Subcutaneous adipose tissue (tissue), 4 donors: ENCODE results near the gene SCYGR7. TPM values are rescaled to one million over a fixed set of nuclear protein-coding genes. Genes with fewer than 3 reads are reported as not detected.

Source experiments
- CTCF ChIP-seq: fragments of 450-650 bp; IDR thresholded peaks from one replicate; pipeline ENCODE4 v1.5.1; 2016; ENCODE audit warnings: low read depth, mild to moderate bottlenecking, control low read depth, antibody characterized with exemption, moderate library complexity
- total RNA-seq, 4 donors: library from RNA; depleted of rRNA; stranded (reverse); fragments of >200 nt; gene quantifications; one replicate each; pipeline ENCODE4 v1.1.0, GENCODE V29; 2016

The SCYGR7 gene
- total RNA-seq, 4 donors from 2014 or later: not detected

DNA sequence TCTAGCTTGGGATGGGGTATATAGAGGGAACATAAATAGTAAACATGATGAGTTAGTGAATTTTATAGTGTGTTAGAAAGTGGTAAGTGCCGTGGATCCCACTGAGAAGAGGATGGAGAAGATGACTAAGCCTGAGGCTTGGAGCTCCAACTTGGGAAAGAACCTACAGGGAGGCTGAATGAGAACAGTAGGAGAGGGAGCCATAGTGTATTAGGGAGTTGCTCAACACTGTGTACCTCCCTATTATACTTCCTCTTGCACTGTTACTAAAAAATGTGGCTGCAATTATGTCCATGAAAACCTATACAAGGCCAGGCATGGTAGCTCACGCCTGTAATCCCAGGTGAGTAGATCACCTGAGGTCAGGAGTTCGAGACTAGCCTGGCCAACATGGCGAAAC, 7.5 kb upstream of the SCYGR7 start:
- TF ChIP-seq CTCF: no peak

GRCh38 chr2:227724394-227725039, 3.6 kb upstream of the SCYGR7 start, which contains the start of gene SCYGR6:
SCYGR6 (minus strand) TSS chr2:227724757; CDS start chr2:227724757, 0 bp downstream.
- TF ChIP-seq CTCF: no peak

DNA sequence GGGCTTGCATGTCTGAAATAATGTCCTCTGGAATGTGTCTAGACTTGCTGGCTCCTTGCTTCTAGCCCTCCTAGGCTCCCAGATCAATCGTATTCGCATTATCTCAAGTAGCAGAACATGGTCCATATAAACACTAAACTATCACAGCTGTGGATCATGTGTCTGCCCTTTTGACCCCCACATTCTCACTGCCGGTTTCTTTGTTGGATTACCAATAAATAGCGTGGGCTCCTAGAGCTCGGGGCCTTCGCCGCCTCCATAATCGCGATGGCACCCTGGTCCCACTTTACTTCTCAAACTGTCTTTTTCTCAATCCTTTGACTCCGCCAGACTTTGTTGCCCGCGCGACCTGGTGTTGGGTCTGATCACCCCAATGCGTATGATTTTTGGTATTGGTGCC, 11.2 kb downstream of the SCYGR7 start:
- no peak for TF ChIP-seq CTCF

- TF ChIP-seq CTCF: no peak
Observed at GRCh38 chr2:227745594-227745993, 17.5 kb downstream of the SCYGR7 start, which contains the start of gene SCYGR8. SCYGR8 (plus strand) TSS chr2:227745894; CDS start chr2:227745894, 0 bp downstream.

DNA sequence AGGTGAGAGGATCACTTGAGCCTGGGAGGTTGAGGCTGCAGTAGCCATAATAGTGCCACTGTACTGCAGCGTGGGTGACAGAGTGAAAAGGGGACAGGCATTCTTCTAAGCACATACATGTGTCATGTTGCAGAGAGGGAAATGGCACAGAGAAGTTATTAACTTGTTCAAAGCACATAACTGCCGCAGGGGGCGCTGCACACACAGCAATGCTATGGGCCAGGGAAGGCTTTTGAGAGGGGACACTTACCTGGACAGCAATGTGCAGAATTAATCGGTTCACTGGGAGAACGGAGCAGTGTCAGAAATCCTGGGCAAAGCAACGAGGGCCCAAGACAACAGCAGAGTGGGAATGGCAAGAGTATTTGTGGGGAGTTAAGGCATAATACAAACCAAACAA, 19.9 kb downstream of the SCYGR7 start:
- TF ChIP-seq CTCF: no peak

DNA sequence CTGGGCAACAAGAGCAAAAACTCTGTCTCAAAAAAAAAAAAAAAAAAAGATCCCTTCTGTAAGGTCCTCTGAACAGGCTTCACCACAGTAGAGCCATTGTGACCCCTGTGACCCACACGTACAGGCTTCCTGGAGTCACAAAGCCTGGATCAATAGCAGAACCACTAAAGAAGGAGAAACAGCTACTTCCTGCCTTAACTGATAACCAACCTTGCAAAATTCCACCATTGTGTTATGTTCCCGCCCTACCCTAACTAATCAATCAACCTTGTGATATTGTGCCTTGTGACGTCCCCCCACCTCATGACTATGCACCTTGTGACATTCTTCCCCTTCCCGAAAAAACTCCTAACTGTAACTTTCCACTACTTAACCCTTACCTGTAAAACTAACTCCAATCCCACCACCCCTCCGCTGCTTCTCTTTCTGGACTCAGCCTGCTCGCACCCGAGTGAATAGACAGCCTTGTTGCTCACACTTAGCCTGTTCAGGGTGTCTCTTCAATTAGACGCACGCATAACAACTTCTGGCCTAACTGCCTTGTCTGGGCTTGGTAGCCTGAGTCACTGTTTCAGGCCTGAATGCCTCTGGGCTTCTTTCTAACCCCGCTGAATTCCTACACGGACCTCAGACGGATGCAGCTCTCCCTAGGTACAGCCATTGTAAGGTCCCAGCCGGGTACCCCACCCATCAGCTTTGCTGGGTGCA, 31.4 kb downstream of the SCYGR7 start:
- no peak for TF ChIP-seq CTCF

DNA sequence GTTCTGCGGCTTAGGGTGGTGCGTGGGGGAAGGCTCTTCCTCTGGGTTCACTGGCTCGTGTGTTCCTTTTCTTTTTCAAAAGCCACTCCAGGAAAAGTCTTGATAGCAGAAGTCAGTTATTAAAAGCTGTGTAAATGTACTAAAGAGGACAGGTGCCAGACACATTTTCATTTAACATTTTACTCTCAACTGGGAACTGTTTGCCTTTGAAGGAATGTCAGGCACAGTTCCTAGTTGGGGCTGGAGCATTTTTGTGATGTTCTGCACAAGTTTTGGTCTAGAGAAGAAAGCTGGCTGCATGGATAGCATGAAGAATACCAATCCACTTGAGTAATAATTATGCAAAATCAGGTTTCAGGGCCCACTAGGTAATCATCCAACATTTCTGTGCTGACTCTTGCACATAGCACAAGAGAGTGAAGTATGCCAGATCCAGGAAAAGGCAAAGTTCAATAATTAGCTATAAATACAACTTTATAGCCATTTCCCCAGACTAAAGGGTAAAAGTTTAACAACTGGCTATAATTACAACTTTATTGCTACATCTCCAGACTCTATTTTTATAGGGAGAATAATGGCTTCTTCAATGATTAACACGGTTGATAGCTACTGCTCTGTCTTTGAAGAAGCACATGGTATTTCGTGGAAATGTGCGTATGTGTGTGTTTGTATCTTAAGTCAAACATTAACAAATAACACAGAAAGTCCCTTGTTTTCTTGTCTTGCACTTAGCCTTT, 33.8 kb downstream of the SCYGR7 start:
- TF ChIP-seq CTCF: no peak
